Measurements from ENCODE around the gene ATG2A. TPM values are rescaled to one million over a fixed set of nuclear protein-coding genes. Genes with fewer than 3 reads are reported as not detected.

The ATG2A gene
- total and polyA plus RNA-seq, 9 of the 15 experiments (the other 6 are each of a cell fraction or from before 2014, with no cell fraction given): 0.25 to 45.9 (median 5.2) TPM

GRCh38 chr11:64854534-64855502, 62.2 kb downstream of the ATG2A start (continued):
- 0 out of 2 replicates have a peak, but pooled peaks have one; percentile 33 for TF ChIP-seq ZNF263 (CRISPR knock-in tag; IDR thresholded peaks at IDR 0.05; ENCODE audit: borderline replicate concordance)
- TF ChIP-seq NR1H2 (CRISPR knock-in tag; IDR thresholded peaks at IDR 0.05): no peak
- no peak for TF ChIP-seq HNRNPLL (IDR thresholded peaks at IDR 0.05; ENCODE audit: low read depth, low read length, poor library complexity, severe bottlenecking)
- no peak for TF ChIP-seq XRCC3 (IDR thresholded peaks at IDR 0.05)
- TF ChIP-seq CAMTA2 (CRISPR knock-in tag; conservative IDR thresholded peaks at IDR 0.05): no peak
- TF ChIP-seq, protein P1, sequence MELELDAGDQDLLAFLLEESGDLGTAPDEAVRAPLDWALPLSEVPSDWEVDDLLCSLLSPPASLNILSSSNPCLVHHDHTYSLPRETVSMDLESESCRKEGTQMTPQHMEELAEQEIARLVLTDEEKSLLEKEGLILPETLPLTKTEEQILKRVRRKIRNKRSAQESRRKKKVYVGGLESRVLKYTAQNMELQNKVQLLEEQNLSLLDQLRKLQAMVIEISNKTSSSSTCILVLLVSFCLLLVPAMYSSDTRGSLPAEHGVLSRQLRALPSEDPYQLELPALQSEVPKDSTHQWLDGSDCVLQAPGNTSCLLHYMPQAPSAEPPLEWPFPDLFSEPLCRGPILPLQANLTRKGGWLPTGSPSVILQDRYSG (tag; conservative IDR thresholded peaks at IDR 0.05; ENCODE audit: low read depth): no peak
- TF ChIP-seq ARNT (IDR thresholded peaks at IDR 0.05): peak in 1 of 2 experiments; percentile 42; a peak in 1 of 4 replicates
- no peak for TF ChIP-seq ZBTB40 (IDR thresholded peaks at IDR 0.05)
- TF ChIP-seq ZBTB40 (CRISPR knock-in tag; IDR thresholded peaks at IDR 0.05): no peak
- peak; percentile 68; a peak in 3 of 4 replicates for TF ChIP-seq MAZ (CRISPR knock-in tag; conservative IDR thresholded peaks at IDR 0.05 in 1 of 2, IDR thresholded peaks at IDR 0.05 in 1 of 2)
- peak; percentile 54; the same call in 1 of the 2 replicates for TF ChIP-seq ELF4 (CRISPR knock-in tag; IDR thresholded peaks at IDR 0.05)
- TF ChIP-seq ATF1 (CRISPR knock-in tag; IDR thresholded peaks at IDR 0.05): no peak
- peak; percentile 50 for TF ChIP-seq ATF1 (tag; IDR thresholded peaks at IDR 0.05)
- TF ChIP-seq ZNF780A (CRISPR knock-in tag; IDR thresholded peaks at IDR 0.05): no peak
- TF ChIP-seq TAL1 (IDR thresholded peaks at IDR 0.05): peak; percentile 42
- no peak for TF ChIP-seq ZNF57 (CRISPR knock-in tag; IDR thresholded peaks at IDR 0.05)

Measured in K562 (cell line).